Body of pancreas (tissue), 4 donors: ENCODE results near the gene NLRP3.
A peak's percentile ranks its signal among the peaks of the same experiment; 100 is the strongest.

ENCODE experiments used
- CTCF ChIP-seq, 7 experiments: fragments of 450-650 bp in 4 of 7; fragments of 200-600 bp in 3 of 7; sonication (generic) in 3 of 7; IDR thresholded peaks; one replicate each; pipeline ENCODE4 v1.5.1; 2016 to 2019; ENCODE audit warnings: antibody characterized with exemption in 7 of 7
- POLR2A ChIP-seq, 3 donors: fragments of 450-650 bp; IDR thresholded peaks; one replicate each; pipeline ENCODE4 v1.6.1; 2016; ENCODE audit warnings: antibody characterized with exemption in 3 of 3, mild to moderate bottlenecking in 2 of 3

DNA sequence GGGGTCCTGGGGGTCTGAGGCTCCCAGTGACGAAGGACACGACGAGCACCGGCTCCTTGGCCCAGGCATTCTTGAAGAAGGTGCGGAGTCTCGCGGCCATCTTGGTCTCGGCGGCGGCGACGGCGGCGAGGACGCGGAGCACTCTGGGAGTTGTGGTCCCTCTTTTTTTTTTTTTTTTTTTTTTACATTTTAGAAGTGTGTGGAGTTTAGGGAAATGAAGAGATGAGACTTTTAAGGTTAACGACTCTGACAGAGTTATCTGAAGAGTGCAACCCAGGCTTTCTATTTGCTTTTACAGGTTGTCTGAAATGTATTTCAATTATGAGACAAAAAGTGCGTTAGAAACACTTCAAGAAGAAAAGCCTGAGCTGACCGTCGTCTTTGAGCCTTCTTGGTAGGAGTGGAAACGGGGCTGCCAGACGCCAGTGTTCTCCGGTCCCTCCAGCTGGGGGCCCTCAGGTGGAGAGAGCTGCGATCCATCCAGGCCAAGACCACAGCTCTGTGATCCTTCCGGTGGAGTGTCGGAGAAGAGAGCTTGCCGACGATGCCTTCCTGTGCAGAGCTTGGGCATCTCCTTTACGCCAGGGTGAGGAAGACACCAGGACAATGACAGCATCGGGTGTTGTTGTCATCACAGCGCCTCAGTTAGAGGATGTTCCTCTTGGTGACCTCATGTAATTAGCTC, 32.3 kb downstream of the NLRP3 start:
- TF ChIP-seq POLR2A (IDR thresholded peaks at IDR 0.05) (peak in 2 of 3 donors; percentile 42 to 43), CTCF (IDR thresholded peaks at IDR 0.05) (no peak)
